Gastroesophageal sphincter (tissue), 3 donors: ENCODE data around the gene GNB5.

ENCODE experiments used
- POLR2A ChIP-seq, 2 donors: fragments of 450-650 bp; IDR thresholded peaks; one replicate each; pipeline ENCODE4 v1.6.1; 2017; ENCODE audit warnings: antibody characterized with exemption in 2 of 2, mild to moderate bottlenecking in 2 of 2, moderate library complexity in 1 of 2
- TF ChIP-seq, protein P1 (sequence below), 4 experiments: fragments of 200-600 bp in 2 of 4; fragments of 450-650 bp in 2 of 4; sonication (generic) in 1 of 4; IDR thresholded peaks; one replicate each; pipeline ENCODE4 v1.5.1; 2017 to 2019; ENCODE audit warnings: antibody characterized with exemption in 4 of 4, mild to moderate bottlenecking in 2 of 4, moderate library complexity in 2 of 4

DNA sequence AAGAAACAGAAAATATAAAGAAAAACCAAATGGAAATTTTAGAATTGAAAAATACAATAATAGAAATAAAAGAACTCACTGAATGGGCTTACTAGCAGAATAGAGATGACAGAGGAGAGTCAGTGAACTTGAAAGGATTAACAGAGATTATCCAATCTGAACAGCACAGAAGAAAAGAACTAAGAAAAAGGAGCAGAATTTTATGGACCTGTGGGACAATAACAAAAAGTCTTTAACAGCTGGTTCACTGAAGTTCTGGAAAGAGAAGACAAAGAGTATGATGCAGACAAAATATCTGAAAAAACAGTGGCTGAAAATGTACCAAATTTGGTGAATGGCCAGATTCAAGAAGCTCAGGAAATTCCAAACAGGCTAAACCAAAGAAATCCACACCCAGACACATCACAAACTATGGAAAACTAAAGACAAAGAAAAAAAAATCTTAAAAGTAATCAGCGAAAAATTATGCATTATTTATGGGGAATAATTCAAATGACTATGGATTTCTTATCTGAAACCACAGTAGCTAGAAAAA is 9.7 kb upstream of the GNB5 start:
- no peak for TF ChIP-seq POLR2A (IDR thresholded peaks at IDR 0.05)
- TF ChIP-seq, protein P1, sequence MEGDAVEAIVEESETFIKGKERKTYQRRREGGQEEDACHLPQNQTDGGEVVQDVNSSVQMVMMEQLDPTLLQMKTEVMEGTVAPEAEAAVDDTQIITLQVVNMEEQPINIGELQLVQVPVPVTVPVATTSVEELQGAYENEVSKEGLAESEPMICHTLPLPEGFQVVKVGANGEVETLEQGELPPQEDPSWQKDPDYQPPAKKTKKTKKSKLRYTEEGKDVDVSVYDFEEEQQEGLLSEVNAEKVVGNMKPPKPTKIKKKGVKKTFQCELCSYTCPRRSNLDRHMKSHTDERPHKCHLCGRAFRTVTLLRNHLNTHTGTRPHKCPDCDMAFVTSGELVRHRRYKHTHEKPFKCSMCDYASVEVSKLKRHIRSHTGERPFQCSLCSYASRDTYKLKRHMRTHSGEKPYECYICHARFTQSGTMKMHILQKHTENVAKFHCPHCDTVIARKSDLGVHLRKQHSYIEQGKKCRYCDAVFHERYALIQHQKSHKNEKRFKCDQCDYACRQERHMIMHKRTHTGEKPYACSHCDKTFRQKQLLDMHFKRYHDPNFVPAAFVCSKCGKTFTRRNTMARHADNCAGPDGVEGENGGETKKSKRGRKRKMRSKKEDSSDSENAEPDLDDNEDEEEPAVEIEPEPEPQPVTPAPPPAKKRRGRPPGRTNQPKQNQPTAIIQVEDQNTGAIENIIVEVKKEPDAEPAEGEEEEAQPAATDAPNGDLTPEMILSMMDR (IDR thresholded peaks at IDR 0.05): no peak
